GM23248 (cell line): ENCODE results near the gene PYCR2.

Experiments
- EZH2 ChIP-seq: fragments of 200-600 bp; sonication (generic); IDR thresholded peaks from 2 replicates; pipeline ENCODE4 v1.6.1; 2018; ENCODE audit warnings: antibody characterized with exemption, mild to moderate bottlenecking; ENCODE audit not compliant: insufficient read depth, poor library complexity, severe bottlenecking
- EZH2phosphoT487 ChIP-seq: fragments of 200-600 bp; sonication (generic); IDR thresholded peaks from 2 replicates; pipeline ENCODE4 v1.6.1; 2018; ENCODE audit warnings: antibody characterized with exemption, moderate library complexity, mild to moderate bottlenecking, low read depth; ENCODE audit not compliant: insufficient read depth

DNA sequence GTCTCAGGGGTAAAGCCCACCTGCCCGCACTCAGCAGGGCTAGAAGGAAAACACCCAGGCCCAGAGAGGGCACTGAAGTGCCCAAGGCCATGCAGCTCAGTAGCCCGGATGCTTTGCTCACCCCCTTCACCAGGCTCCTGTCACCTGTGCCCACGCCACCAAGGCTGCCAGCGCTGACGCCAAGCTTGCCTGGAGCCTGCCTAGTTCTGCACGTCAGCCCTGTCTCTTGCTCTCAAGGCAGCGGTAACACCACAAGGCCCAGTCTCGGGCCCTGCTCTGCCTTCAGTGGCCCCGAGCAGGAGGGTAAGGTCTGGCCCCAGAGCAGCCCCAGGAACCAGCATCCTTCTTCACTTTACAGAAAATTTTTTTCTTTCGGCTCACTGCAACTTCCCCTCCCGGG is 49.6 kb downstream of the PYCR2 start:
- TF ChIP-seq EZH2 (no peak), EZH2phosphoT487 (no peak)
